ENCODE measurements around the gene TRPM6.
"Not testable (repeated sequence)": the region's sequence is repeated elsewhere in the genome, so short reads cannot be mapped to it uniquely, and the experiment has no call there.

TRPM6 gene

DNA sequence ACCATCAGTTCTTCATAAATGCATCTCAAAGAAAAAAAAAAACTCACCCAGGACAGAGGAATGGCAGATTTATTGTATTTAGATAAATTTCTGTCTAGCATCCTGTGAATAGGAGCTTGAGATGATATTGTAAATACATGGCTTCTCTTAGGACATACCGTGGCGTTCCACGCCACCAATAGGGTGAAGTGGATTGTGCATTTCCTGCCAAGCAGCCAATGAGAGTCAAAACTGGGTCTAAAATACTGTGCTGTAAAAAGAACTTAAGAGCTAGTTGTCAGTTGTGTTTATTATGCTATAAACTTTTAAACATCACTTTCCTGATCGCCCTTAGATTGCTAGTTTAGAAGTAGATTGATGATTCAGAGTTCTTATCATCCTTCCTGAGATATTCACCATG lies 20.9 kb upstream of the TRPM6 start:
- TF ChIP-seq, protein P1, sequence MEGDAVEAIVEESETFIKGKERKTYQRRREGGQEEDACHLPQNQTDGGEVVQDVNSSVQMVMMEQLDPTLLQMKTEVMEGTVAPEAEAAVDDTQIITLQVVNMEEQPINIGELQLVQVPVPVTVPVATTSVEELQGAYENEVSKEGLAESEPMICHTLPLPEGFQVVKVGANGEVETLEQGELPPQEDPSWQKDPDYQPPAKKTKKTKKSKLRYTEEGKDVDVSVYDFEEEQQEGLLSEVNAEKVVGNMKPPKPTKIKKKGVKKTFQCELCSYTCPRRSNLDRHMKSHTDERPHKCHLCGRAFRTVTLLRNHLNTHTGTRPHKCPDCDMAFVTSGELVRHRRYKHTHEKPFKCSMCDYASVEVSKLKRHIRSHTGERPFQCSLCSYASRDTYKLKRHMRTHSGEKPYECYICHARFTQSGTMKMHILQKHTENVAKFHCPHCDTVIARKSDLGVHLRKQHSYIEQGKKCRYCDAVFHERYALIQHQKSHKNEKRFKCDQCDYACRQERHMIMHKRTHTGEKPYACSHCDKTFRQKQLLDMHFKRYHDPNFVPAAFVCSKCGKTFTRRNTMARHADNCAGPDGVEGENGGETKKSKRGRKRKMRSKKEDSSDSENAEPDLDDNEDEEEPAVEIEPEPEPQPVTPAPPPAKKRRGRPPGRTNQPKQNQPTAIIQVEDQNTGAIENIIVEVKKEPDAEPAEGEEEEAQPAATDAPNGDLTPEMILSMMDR (IDR thresholded peaks at IDR 0.05; ENCODE audit: borderline replicate concordance, insufficient read depth, low read depth, low read length): no peak
- H3K4me3 ChIP-seq (ENCODE audit: low read depth, low read length): no peak overlapping the region

GRCh38 chr9:74907085-74907484 lies 19.4 kb upstream of the TRPM6 start:
- TF ChIP-seq, protein P1 (IDR thresholded peaks at IDR 0.05; ENCODE audit: borderline replicate concordance, insufficient read depth, low read depth, low read length): no peak
- no peak overlapping the region for H3K4me3 ChIP-seq (ENCODE audit: low read depth, low read length)

- H3K4me3 ChIP-seq (ENCODE audit: low read depth, low read length): no peak overlapping the region
- TF ChIP-seq, protein P1 (IDR thresholded peaks at IDR 0.05; ENCODE audit: borderline replicate concordance, insufficient read depth, low read depth, low read length): no peak
These were observed 13.3 kb upstream of the TRPM6 start for GRCh38 chr9:74901001-74901400.

DNA sequence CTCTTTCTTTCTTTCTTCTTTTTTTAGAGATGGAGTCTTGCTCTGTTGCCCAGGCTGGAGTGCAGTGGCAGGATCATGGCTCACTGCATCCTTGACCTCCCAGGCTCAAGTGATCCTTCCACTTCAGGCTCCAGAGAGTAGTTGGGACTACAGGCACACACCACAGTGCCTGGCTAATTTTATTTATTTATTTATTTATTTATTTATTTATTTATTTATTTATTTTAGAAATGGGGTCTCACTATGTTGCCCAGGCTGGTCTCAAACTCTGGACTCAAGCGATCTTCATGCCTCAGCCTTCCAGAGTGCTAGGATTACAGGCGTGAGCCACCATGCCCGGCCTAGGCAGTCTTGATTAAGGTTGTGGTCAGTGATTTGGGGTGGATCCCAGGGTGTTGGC lies 728 bp upstream of the TRPM6 start:
- not testable (repeated sequence) for H3K4me3 ChIP-seq (ENCODE audit: low read depth, low read length)

DNA sequence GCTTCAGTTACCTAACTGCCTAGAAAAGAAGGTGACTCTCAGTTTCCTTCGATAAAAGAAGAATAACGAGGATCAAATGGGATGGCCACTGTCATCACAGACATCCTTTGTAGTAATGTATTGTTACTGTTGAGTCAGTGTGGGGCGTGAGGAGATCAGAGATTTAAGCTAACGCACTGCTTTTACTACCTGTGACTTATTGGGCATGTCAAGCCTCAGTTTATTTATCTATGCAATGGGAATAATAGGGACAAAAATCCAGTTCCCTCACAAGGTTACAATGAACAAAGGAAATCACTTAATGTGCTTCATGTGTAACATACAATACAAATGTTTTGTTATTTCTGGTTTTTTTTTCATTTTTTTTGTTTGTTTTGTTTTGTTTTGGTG lies 255 bp upstream of the TRPM6 start:
- H3K4me3 ChIP-seq (ENCODE audit: low read depth, low read length): no peak overlapping the region
- TF ChIP-seq, protein P1 (IDR thresholded peaks at IDR 0.05; ENCODE audit: borderline replicate concordance, insufficient read depth, low read depth, low read length): no peak

DNA sequence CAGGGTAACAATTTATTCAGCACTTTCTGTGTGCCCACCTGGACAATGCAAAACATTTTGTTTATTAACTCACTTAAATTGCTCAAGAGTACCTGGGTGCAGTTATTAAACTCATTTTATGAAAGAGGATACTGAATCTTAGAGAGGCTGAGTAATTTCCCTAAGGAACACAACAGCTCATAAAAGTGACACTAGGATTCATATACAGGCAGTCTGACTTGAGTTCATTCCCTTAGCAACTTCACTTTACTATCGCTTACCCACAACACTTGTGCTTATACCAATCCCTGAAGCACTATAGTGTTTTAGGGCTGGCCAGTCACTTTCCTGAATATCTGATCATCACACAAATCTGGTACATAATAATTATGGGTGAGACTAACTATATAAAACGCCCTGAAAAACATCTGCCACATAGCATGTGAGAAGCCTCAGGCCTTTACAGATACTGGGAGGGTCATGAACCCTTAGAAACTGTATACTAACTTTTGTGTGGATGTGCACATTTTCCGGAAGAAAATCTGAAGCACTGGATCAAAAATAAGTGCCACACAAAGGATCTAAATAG lies 11.3 kb downstream of the TRPM6 start:
- TF ChIP-seq, protein P1 (IDR thresholded peaks at IDR 0.05; ENCODE audit: borderline replicate concordance, insufficient read depth, low read depth, low read length): no peak
- H3K4me3 ChIP-seq (ENCODE audit: low read depth, low read length): no peak overlapping the region

DNA sequence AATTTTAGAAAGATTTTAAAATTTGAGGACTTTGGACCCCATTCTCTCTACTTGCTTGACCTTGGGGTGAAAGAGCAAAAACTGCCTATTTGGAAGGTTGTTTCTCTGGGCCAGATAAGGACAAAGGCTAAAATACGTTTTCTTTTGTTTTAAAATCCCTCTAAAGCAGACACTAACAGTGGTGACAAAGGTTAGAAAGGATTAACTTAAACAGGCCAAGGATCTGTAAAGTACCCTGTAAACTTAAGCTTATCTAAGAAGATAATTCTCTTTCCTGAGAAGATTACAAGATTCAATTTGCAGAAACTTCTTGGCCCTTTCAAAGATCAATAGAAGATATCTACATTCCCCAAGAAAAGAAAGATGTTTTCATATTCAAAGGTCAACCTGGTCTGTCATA lies 12.1 kb downstream of the TRPM6 start:
- TF ChIP-seq, protein P1 (IDR thresholded peaks at IDR 0.05; ENCODE audit: borderline replicate concordance, insufficient read depth, low read depth, low read length): no peak
- H3K4me3 ChIP-seq (ENCODE audit: low read depth, low read length): no peak overlapping the region

DNA sequence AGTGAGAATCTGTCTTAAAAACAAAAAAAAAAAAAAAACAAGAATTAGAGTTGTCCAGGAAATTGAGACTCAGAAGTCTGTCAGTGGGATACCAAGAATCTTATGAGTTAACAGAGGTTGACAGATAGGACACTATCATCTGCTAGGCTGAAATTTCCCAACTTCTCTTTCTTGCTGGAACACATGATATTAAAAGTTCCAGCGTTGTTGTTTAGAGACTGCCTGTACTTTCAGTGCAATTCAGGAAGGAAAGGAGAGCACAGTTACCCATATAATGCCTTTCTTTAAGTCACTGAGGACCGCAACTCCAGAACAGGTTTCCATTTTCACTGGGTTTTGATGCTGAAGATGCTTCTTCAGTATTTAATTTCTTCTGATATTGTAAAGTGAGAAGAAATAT lies 13.5 kb downstream of the TRPM6 start:
- no peak overlapping the region for H3K4me3 ChIP-seq (ENCODE audit: low read depth, low read length)
- TF ChIP-seq, protein P1 (IDR thresholded peaks at IDR 0.05; ENCODE audit: borderline replicate concordance, insufficient read depth, low read depth, low read length): no peak

Data from GM12875 (cell line).